Osteoblast (primary cell): ENCODE data around the gene ZBTB17. TPM values are rescaled to one million over a fixed set of nuclear protein-coding genes. Genes with fewer than 3 reads are reported as not detected.
A peak's percentile ranks its signal among the peaks of the same experiment; 100 is the strongest.
"Not testable (repeated sequence)": the region's sequence is repeated elsewhere in the genome, so short reads cannot be mapped to it uniquely, and the experiment has no call there.

Experiments
- DNase-seq: peaks from one replicate; pipeline ENCODE4 v3.0.0; 2011; ENCODE audit warnings: low spot score, mixed read lengths; ENCODE audit not compliant: insufficient read length; ENCODE audit errors: missing footprints
- H2AFZ ChIP-seq: 2 replicates; pipeline ENCODE4 v1.6.0; 2011; ENCODE audit warnings: mild to moderate bottlenecking, low read length
- H3K27ac ChIP-seq: 2 replicates; pipeline ENCODE4 v1.5.1; 2011; ENCODE audit warnings: mild to moderate bottlenecking, low read depth, low read length, moderate library complexity
- H3K27me3 ChIP-seq: 2 replicates; pipeline ENCODE4 v1.6.0; 2012; ENCODE audit warnings: mild to moderate bottlenecking, control low read depth, inconsistent platforms, low read length, moderate library complexity; ENCODE audit not compliant: insufficient read depth
- H3K36me3 ChIP-seq: 2 replicates; pipeline ENCODE4 v1.5.1; 2011; ENCODE audit warnings: mild to moderate bottlenecking, low read length, control low read depth, moderate library complexity; ENCODE audit not compliant: insufficient read depth
- H3K4me1 ChIP-seq: 2 replicates; pipeline ENCODE4 v1.5.1; 2011; ENCODE audit warnings: mild to moderate bottlenecking, low read length, control low read depth, moderate library complexity; ENCODE audit not compliant: insufficient read depth
- H3K4me2 ChIP-seq: 2 replicates; pipeline ENCODE4 v1.6.0; 2011; ENCODE audit warnings: mild to moderate bottlenecking, low read length; ENCODE audit not compliant: insufficient read depth
- H3K4me3 ChIP-seq: fragments of 200-600 bp; sonication (generic); 3 replicates; pipeline ENCODE4 v1.5.1; 2012; ENCODE audit warnings: mild to moderate bottlenecking, low read length, inconsistent platforms; ENCODE audit not compliant: insufficient read depth
- H3K79me2 ChIP-seq: 2 replicates; pipeline ENCODE4 v1.6.0; 2012; ENCODE audit warnings: mild to moderate bottlenecking, low read length, control low read depth, inconsistent platforms; ENCODE audit not compliant: insufficient read depth
- H3K9me3 ChIP-seq: 2 replicates; pipeline ENCODE4 v1.5.1; 2011; ENCODE audit warnings: low read depth, low read length, control low read depth
- H4K20me1 ChIP-seq: 2 replicates; pipeline ENCODE4 v1.6.0; 2012; ENCODE audit warnings: mild to moderate bottlenecking, low read length, control low read depth; ENCODE audit not compliant: insufficient read depth
- small RNA-seq: library from RNA; depleted of rRNA; stranded (forward); fragments of <200 nt; gene quantifications from one replicate; pipeline ENCODE3, GENCODE V24; 2012
- total RNA-seq: library from RNA; depleted of rRNA; stranded (reverse); fragments of >200 nt; gene quantifications from 2 replicates; pipeline ENCODE4 v1.2.3, GENCODE V29; 2012
- TF ChIP-seq, protein P1 (sequence below): IDR thresholded peaks from 2 replicates; pipeline ENCODE4 v1.5.1; 2011; ENCODE audit warnings: mild to moderate bottlenecking, low read depth, low read length, moderate library complexity; ENCODE audit errors: extremely low read depth

ZBTB17 gene
- total RNA-seq, 1 donor = 29.7 TPM

DNA sequence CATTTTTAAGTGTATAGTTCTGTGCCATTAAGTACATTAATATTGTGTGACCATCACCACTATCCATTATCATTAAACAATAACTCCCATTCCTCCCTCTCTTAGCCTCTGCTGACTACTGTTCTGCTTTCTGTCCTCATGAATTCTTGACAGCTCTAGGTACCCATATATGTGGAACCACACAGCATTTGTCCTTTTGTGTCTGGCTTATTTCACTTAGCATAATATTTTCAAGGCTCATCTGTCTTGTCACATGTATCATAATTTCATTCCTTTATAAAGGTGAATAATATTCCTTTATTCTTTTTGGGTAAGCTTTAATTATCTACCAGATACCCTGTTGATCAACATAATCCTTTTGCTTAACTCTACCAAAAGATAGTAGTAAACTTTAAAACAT lies 80.7 kb downstream of the ZBTB17 start:
- no peaks in the 10 kb centered on the region for H4K20me1 ChIP-seq
- H3K4me2 ChIP-seq = no peak overlapping the region
- no peaks in the 10 kb centered on the region for H3K9me3 ChIP-seq
- TF ChIP-seq, protein P1, sequence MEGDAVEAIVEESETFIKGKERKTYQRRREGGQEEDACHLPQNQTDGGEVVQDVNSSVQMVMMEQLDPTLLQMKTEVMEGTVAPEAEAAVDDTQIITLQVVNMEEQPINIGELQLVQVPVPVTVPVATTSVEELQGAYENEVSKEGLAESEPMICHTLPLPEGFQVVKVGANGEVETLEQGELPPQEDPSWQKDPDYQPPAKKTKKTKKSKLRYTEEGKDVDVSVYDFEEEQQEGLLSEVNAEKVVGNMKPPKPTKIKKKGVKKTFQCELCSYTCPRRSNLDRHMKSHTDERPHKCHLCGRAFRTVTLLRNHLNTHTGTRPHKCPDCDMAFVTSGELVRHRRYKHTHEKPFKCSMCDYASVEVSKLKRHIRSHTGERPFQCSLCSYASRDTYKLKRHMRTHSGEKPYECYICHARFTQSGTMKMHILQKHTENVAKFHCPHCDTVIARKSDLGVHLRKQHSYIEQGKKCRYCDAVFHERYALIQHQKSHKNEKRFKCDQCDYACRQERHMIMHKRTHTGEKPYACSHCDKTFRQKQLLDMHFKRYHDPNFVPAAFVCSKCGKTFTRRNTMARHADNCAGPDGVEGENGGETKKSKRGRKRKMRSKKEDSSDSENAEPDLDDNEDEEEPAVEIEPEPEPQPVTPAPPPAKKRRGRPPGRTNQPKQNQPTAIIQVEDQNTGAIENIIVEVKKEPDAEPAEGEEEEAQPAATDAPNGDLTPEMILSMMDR = no peak
- no peak overlapping the region for H3K27ac ChIP-seq
- H2AFZ ChIP-seq = no peak overlapping the region
- H3K36me3 ChIP-seq = no peaks in the 10 kb centered on the region
- peaks cover 9% of the 10 kb centered on the region for H3K4me1 ChIP-seq
- DNase-seq = no peak
- no peak overlapping the region for H3K4me3 ChIP-seq
- H3K79me2 ChIP-seq = peaks cover 95% of the 10 kb centered on the region
- no peaks in the 10 kb centered on the region for H3K27me3 ChIP-seq

DNA sequence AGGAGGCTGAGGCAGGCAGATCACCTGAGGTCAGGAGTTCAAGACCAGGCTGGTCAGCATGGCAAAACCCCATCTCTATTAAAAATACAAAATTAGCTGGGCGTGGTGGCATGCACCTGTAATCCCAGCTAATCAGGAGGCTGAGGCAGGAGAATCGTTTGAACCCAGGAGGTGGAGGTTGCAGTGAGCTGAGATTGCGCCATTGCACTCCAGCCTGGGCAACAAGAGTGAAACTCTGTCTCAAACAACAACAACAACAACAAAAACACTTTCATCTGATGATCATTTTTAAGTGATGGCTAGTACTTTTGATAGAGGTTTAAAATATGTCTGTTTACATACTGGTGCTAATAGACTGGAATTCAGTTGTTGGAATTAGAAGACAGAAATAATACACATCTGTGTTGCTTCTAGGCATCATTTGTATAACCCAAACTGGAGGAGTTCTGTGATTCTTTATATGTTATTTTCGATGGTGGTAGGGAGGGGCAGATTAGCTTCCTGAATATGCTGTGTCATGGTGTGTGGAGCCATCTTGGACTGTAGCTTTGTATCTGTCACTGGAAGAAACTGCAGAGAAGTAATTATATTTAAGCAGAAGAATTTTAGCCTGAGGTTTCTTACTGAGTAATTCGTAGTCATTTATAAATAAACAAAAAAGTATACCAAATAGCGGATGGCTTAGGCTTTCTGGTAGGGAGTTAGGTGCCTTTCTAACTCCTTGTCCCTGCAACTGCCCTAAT lies 82.9 kb downstream of the ZBTB17 start:
- Histone ChIP-seq H3K27ac (peak overlapping the region; percentile 40), H3K79me2 (peaks cover 96% of the 10 kb centered on the region), H3K4me2 (peak overlapping the region; percentile 17)
- H3K9me3 ChIP-seq, H3K36me3 ChIP-seq, H3K4me1 ChIP-seq, H4K20me1 ChIP-seq, H2AFZ ChIP-seq, H3K4me3 ChIP-seq, H3K27me3 ChIP-seq: not testable (repeated sequence)
- DNase-seq = peak; percentile 81

Small RNAs within 50 kb of the gene (small RNA-seq; reads per million reads assigned to genes)
- gene AL034555.1 = not detected
- gene AL355994.1 = not detected
- gene AL355994.5 = not detected

Other genes with a start within 250 kb of the ZBTB17 start
- gene SLC25A34, start 239.8 kb downstream of the ZBTB17 start, total RNA-seq = 1.4 and 1.5 TPM in 2 replicates
- gene TMEM82, start 233.6 kb downstream of the ZBTB17 start, total RNA-seq = not detected in 2 replicates
- 108 and 121 TPM in 2 replicates for gene FBLIM1, start 217.3 kb downstream of the ZBTB17 start, total RNA-seq
- 1.1 and 1.5 TPM in 2 replicates for gene UQCRHL, start 168.5 kb downstream of the ZBTB17 start, total RNA-seq
- gene SPEN, start 128.4 kb downstream of the ZBTB17 start, total RNA-seq = 21.0 and 24.8 TPM in 2 replicates
- not detected in 2 replicates for gene SRARP, start 28.1 kb upstream of the ZBTB17 start, total RNA-seq
- gene HSPB7, start 41.9 kb upstream of the ZBTB17 start, total RNA-seq = 4.1 and 6.9 TPM in 2 replicates
- gene CLCNKA, start 45.9 kb upstream of the ZBTB17 start, total RNA-seq = not detected in 2 replicates
- gene CLCNKB, start 67.7 kb upstream of the ZBTB17 start, total RNA-seq = 0.29 and 0.36 TPM in 2 replicates
- 0.36 TPM in 1 of 2 replicates, not detected in the other for gene FAM131C, start 97.5 kb upstream of the ZBTB17 start, total RNA-seq
- gene EPHA2, start 180.0 kb upstream of the ZBTB17 start, total RNA-seq = 13.3 and 21.0 TPM in 2 replicates
- 5.9 and 6.5 TPM in 2 replicates for gene ARHGEF19, start 236.6 kb upstream of the ZBTB17 start, total RNA-seq